Measurements from ENCODE around the gene OR3A3. TPM values are rescaled to one million over a fixed set of nuclear protein-coding genes. Genes with fewer than 3 reads are reported as not detected.

Gene OR3A3
- total and polyA plus RNA-seq, 2 of the 8 experiments (the other 6 are each of a cell fraction or from before 2014, with no cell fraction given) = not detected

Small RNAs within 50 kb of the gene (small RNA-seq; reads per million reads assigned to genes)
- gene OR1AC1P (ENCODE audit: insufficient read depth) = not detected

Other genes with a start within 250 kb of the OR3A3 start
- not detected in 2 replicates for gene OR1A2, start 213.9 kb upstream of the OR3A3 start, total RNA-seq (2021; fragmentation: NEBNext Ultra II Directional; extraction: Animal tissue kit (Norgen Biotek cat#: 25700))
- not detected in 2 replicates for gene OR1A2, start 213.9 kb upstream of the OR3A3 start, polyA plus RNA-seq (2011; rRNA removed)
- not detected in 2 replicates for gene OR1A1, start 203.7 kb upstream of the OR3A3 start, total RNA-seq (2021; fragmentation: NEBNext Ultra II Directional; extraction: Animal tissue kit (Norgen Biotek cat#: 25700))
- gene OR1A1, start 203.7 kb upstream of the OR3A3 start, polyA plus RNA-seq (2011; rRNA removed) = not detected in 2 replicates
- gene OR3A1, start 113.0 kb upstream of the OR3A3 start, total RNA-seq (2021; fragmentation: NEBNext Ultra II Directional; extraction: Animal tissue kit (Norgen Biotek cat#: 25700)) = not detected in 2 replicates
- not detected in 2 replicates for gene OR3A1, start 113.0 kb upstream of the OR3A3 start, polyA plus RNA-seq (2011; rRNA removed)
- gene OR3A2, start 25.1 kb upstream of the OR3A3 start, total RNA-seq (2021; fragmentation: NEBNext Ultra II Directional; extraction: Animal tissue kit (Norgen Biotek cat#: 25700)) = not detected in 2 replicates
- not detected in 2 replicates for gene OR3A2, start 25.1 kb upstream of the OR3A3 start, polyA plus RNA-seq (2011; rRNA removed)
- not detected in 2 replicates for gene OR1E1, start 13.0 kb upstream of the OR3A3 start, total RNA-seq (2021; fragmentation: NEBNext Ultra II Directional; extraction: Animal tissue kit (Norgen Biotek cat#: 25700))
- not detected in 2 replicates for gene OR1E1, start 13.0 kb upstream of the OR3A3 start, polyA plus RNA-seq (2011; rRNA removed)
- gene OR1E2, start 22.5 kb downstream of the OR3A3 start, total RNA-seq (2021; fragmentation: NEBNext Ultra II Directional; extraction: Animal tissue kit (Norgen Biotek cat#: 25700)) = not detected in 2 replicates
- not detected in 2 replicates for gene OR1E2, start 22.5 kb downstream of the OR3A3 start, polyA plus RNA-seq (2011; rRNA removed)
- gene SPATA22, start 60.4 kb downstream of the OR3A3 start, total RNA-seq (2021; fragmentation: NEBNext Ultra II Directional; extraction: Animal tissue kit (Norgen Biotek cat#: 25700)) = not detected in 2 replicates
- 0.06 TPM in 1 of 2 replicates, not detected in the other for gene SPATA22, start 60.4 kb downstream of the OR3A3 start, polyA plus RNA-seq (2011; rRNA removed)
- gene ASPA, start 64.6 kb downstream of the OR3A3 start, total RNA-seq (2021; fragmentation: NEBNext Ultra II Directional; extraction: Animal tissue kit (Norgen Biotek cat#: 25700)) = not detected in 2 replicates
- gene ASPA, start 64.6 kb downstream of the OR3A3 start, polyA plus RNA-seq (2011; rRNA removed) = 0.03 TPM in 1 of 2 replicates, not detected in the other
- gene TRPV3, start 146.4 kb downstream of the OR3A3 start, total RNA-seq (2021; fragmentation: NEBNext Ultra II Directional; extraction: Animal tissue kit (Norgen Biotek cat#: 25700)) = 0.40 and 0.56 TPM in 2 replicates
- gene TRPV3, start 146.4 kb downstream of the OR3A3 start, polyA plus RNA-seq (2011; rRNA removed) = 1.0 and 1.1 TPM in 2 replicates
- 2.5 and 3.0 TPM in 2 replicates for gene TRPV1, start 198.0 kb downstream of the OR3A3 start, total RNA-seq (2021; fragmentation: NEBNext Ultra II Directional; extraction: Animal tissue kit (Norgen Biotek cat#: 25700))
- 3.0 and 3.5 TPM in 2 replicates for gene TRPV1, start 198.0 kb downstream of the OR3A3 start, polyA plus RNA-seq (2011; rRNA removed)
- gene SHPK, start 224.9 kb downstream of the OR3A3 start, total RNA-seq (2021; fragmentation: NEBNext Ultra II Directional; extraction: Animal tissue kit (Norgen Biotek cat#: 25700)) = 36.7 and 37.3 TPM in 2 replicates
- gene SHPK, start 224.9 kb downstream of the OR3A3 start, polyA plus RNA-seq (2011; rRNA removed) = 28.6 and 35.5 TPM in 2 replicates
- gene CTNS, start 225.4 kb downstream of the OR3A3 start, total RNA-seq (2021; fragmentation: NEBNext Ultra II Directional; extraction: Animal tissue kit (Norgen Biotek cat#: 25700)) = 12.9 and 16.4 TPM in 2 replicates
- 11.6 and 13.1 TPM in 2 replicates for gene CTNS, start 225.4 kb downstream of the OR3A3 start, polyA plus RNA-seq (2011; rRNA removed)